ENCODE data around the gene WASHC2C. TPM values are rescaled to one million over a fixed set of nuclear protein-coding genes. Genes with fewer than 3 reads are reported as not detected.
"Not testable (repeated sequence)": the region's sequence is repeated elsewhere in the genome, so short reads cannot be mapped to it uniquely, and the experiment has no call there.

WASHC2C gene
- total RNA-seq, 1 experiment from 2014 or later: 21.9 TPM

- H3K4me3 ChIP-seq (replicated peaks in 1 of 2; ENCODE audit: low read depth in 1 of 2, low read length in 2 of 2); H3K9me3 ChIP-seq (ENCODE audit: control insufficient read depth in 1 of 2, insufficient read depth in 1 of 2, low read depth in 1 of 2, low read length in 2 of 2); intact Hi-C loops (cut with micrococcal nuclease); H3K79me2 ChIP-seq (ENCODE audit: insufficient read depth, low read length); H3K27ac ChIP-seq (ENCODE audit: low read depth, low read length); H3K4me2 ChIP-seq (ENCODE audit: low read length); BruUV-seq (replicated peaks); POLR2A ChIA-PET; CTCF ChIA-PET; H3K9ac ChIP-seq (ENCODE audit: low read length); RAD21 ChIA-PET (ENCODE audit: low non-redundant PET in 1 of 2, low total read pairs in 2 of 2, uncharacterized antibody in 2 of 2, unreplicated experiment in 2 of 2); H3K36me3 ChIP-seq (ENCODE audit: control insufficient read depth in 1 of 2, insufficient read depth in 2 of 2, low read length in 2 of 2); H4K20me1 ChIP-seq (ENCODE audit: insufficient read depth); DNase-seq (ENCODE audit: low read depth, low spot score); H3K9me2 ChIP-seq (ENCODE audit: insufficient read depth); H2AFZ ChIP-seq (ENCODE audit: low read depth, low read length, poor library complexity, severe bottlenecking); H3K27me3 ChIP-seq (ENCODE audit: insufficient read depth, low read length); ATAC-seq; H3K4me1 ChIP-seq (ENCODE audit: control insufficient read depth in 1 of 2, insufficient read depth in 2 of 2, low read length in 2 of 2): not testable (repeated sequence)
Measured at GRCh38 chr10:45756065-45756464, 29.0 kb downstream of the WASHC2C start.

- H3K27ac ChIP-seq (ENCODE audit: low read depth, low read length); CTCF ChIA-PET; ATAC-seq; BruUV-seq (replicated peaks); H3K4me3 ChIP-seq (replicated peaks in 1 of 2; ENCODE audit: low read depth in 1 of 2, low read length in 2 of 2); POLR2A ChIA-PET; H3K4me2 ChIP-seq (ENCODE audit: low read length); H3K9me3 ChIP-seq (ENCODE audit: control insufficient read depth in 1 of 2, insufficient read depth in 1 of 2, low read depth in 1 of 2, low read length in 2 of 2); H3K27me3 ChIP-seq (ENCODE audit: insufficient read depth, low read length); H3K9me2 ChIP-seq (ENCODE audit: insufficient read depth); H3K9ac ChIP-seq (ENCODE audit: low read length); H3K79me2 ChIP-seq (ENCODE audit: insufficient read depth, low read length); intact Hi-C loops (cut with micrococcal nuclease); H3K36me3 ChIP-seq (ENCODE audit: control insufficient read depth in 1 of 2, insufficient read depth in 2 of 2, low read length in 2 of 2); H2AFZ ChIP-seq (ENCODE audit: low read depth, low read length, poor library complexity, severe bottlenecking); DNase-seq (ENCODE audit: low read depth, low spot score); H4K20me1 ChIP-seq (ENCODE audit: insufficient read depth); RAD21 ChIA-PET (ENCODE audit: low non-redundant PET in 1 of 2, low total read pairs in 2 of 2, uncharacterized antibody in 2 of 2, unreplicated experiment in 2 of 2); H3K4me1 ChIP-seq (ENCODE audit: control insufficient read depth in 1 of 2, insufficient read depth in 2 of 2, low read length in 2 of 2): not testable (repeated sequence)
Measured at GRCh38 chr10:45757661-45758396, 30.8 kb downstream of the WASHC2C start.

DNA sequence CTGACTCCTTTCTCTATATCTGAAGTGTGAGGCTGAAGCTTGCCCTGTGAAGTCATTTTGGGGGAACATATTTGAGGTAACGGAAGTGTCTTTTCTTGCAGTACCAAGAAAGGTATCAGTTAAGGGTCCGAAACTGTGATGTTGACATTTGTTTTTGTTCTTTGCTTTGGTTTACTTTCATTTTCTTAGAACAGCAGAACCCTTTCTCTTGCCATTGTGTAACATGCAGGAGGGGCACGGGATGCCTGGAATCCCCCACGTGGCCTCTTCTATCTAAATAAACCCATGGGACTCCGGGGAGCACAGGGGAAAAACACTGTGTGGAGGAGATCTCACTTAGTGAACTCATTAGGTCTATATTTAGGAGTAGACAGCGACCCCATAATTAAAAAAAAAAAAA is 34.6 kb downstream of the WASHC2C start:
- BruUV-seq (replicated peaks); intact Hi-C loops (cut with micrococcal nuclease): not testable (repeated sequence)

GRCh38 chr10:45763037-45763436 is 36.0 kb downstream of the WASHC2C start:
- H4K20me1 ChIP-seq (ENCODE audit: insufficient read depth); H3K4me3 ChIP-seq (replicated peaks in 1 of 2; ENCODE audit: low read depth in 1 of 2, low read length in 2 of 2); BruUV-seq (replicated peaks); H3K36me3 ChIP-seq (ENCODE audit: control insufficient read depth in 1 of 2, insufficient read depth in 2 of 2, low read length in 2 of 2); H3K9me3 ChIP-seq (ENCODE audit: control insufficient read depth in 1 of 2, insufficient read depth in 1 of 2, low read depth in 1 of 2, low read length in 2 of 2); H3K9ac ChIP-seq (ENCODE audit: low read length); H3K4me2 ChIP-seq (ENCODE audit: low read length); ATAC-seq; RAD21 ChIA-PET (ENCODE audit: low non-redundant PET in 1 of 2, low total read pairs in 2 of 2, uncharacterized antibody in 2 of 2, unreplicated experiment in 2 of 2); CTCF ChIA-PET; DNase-seq (ENCODE audit: low read depth, low spot score); intact Hi-C loops (cut with micrococcal nuclease); POLR2A ChIA-PET; H2AFZ ChIP-seq (ENCODE audit: low read depth, low read length, poor library complexity, severe bottlenecking); H3K9me2 ChIP-seq (ENCODE audit: insufficient read depth); H3K4me1 ChIP-seq (ENCODE audit: control insufficient read depth in 1 of 2, insufficient read depth in 2 of 2, low read length in 2 of 2); H3K27me3 ChIP-seq (ENCODE audit: insufficient read depth, low read length); H3K27ac ChIP-seq (ENCODE audit: low read depth, low read length); H3K79me2 ChIP-seq (ENCODE audit: insufficient read depth, low read length): not testable (repeated sequence)

More for the DNA sequence above, 34.6 kb downstream of the WASHC2C start:
- CTCF ChIA-PET; POLR2A ChIA-PET; H3K36me3 ChIP-seq (ENCODE audit: control insufficient read depth in 1 of 2, insufficient read depth in 2 of 2, low read length in 2 of 2); RAD21 ChIA-PET (ENCODE audit: low non-redundant PET in 1 of 2, low total read pairs in 2 of 2, uncharacterized antibody in 2 of 2, unreplicated experiment in 2 of 2); H3K27me3 ChIP-seq (ENCODE audit: insufficient read depth, low read length); H3K4me1 ChIP-seq (ENCODE audit: control insufficient read depth in 1 of 2, insufficient read depth in 2 of 2, low read length in 2 of 2); H3K9ac ChIP-seq (ENCODE audit: low read length); DNase-seq (ENCODE audit: low read depth, low spot score); ATAC-seq; H3K4me2 ChIP-seq (ENCODE audit: low read length); H3K79me2 ChIP-seq (ENCODE audit: insufficient read depth, low read length); H4K20me1 ChIP-seq (ENCODE audit: insufficient read depth); H3K4me3 ChIP-seq (replicated peaks in 1 of 2; ENCODE audit: low read depth in 1 of 2, low read length in 2 of 2); H3K9me3 ChIP-seq (ENCODE audit: control insufficient read depth in 1 of 2, insufficient read depth in 1 of 2, low read depth in 1 of 2, low read length in 2 of 2); H3K9me2 ChIP-seq (ENCODE audit: insufficient read depth); H3K27ac ChIP-seq (ENCODE audit: low read depth, low read length); H2AFZ ChIP-seq (ENCODE audit: low read depth, low read length, poor library complexity, severe bottlenecking): not testable (repeated sequence)

Measured in HCT116 (cell line).